AG04449 (cell line): Measurements from ENCODE around the gene BMI1.
"Not testable (repeated sequence)": the region's sequence is repeated elsewhere in the genome, so short reads cannot be mapped to it uniquely, and the experiment has no call there.

Source experiments
- CTCF ChIA-PET: fragments of 350-600 bp; formaldehyde crosslinking; extraction: SDS; loops from one replicate; lab custom pipeline; 2021; ENCODE audit warnings: antibody characterized with exemption; lab: Yijun Ruan, JAX
- POLR2A ChIA-PET: fragments of 400-600, 350-600 bp; formaldehyde crosslinking; extraction: SDS; loops from one replicate; lab custom pipeline; 2020; ENCODE audit warnings: antibody characterized with exemption, inconsistent platforms; lab: Yijun Ruan, JAX
- DNase-seq: peaks from one replicate; pipeline ENCODE4 v3.0.0-alpha.2; 2010; ENCODE audit warnings: low read depth, low spot score
- H3K4me3 ChIP-seq: 2 replicates; pipeline ENCODE4 v1.5.1; 2011; ENCODE audit warnings: low read depth, mild to moderate bottlenecking, control low read depth, low read length
- CTCF ChIP-seq: IDR thresholded peaks from one replicate; pipeline ENCODE4 v1.5.1; 2011; ENCODE audit warnings: mild to moderate bottlenecking, moderate library complexity, low read length, control low read depth, inconsistent platforms; ENCODE audit not compliant: insufficient read depth; ENCODE audit errors: missing control alignments

The BMI1 gene

GRCh38 chr10:22351131-22351703, 30.3 kb downstream of the BMI1 start:
- no peak overlapping the region for H3K4me3 ChIP-seq
- ChIA-PET CTCF (no interaction called here), POLR2A (no interaction called here)
- DNase-seq: no peak
- no peak for TF ChIP-seq CTCF

GRCh38 chr10:22356324-22356873, 35.5 kb downstream of the BMI1 start:
- POLR2A ChIA-PET: no interaction called here
- TF ChIP-seq CTCF: no peak

GRCh38 chr10:22357770-22358169, 36.9 kb downstream of the BMI1 start:
- POLR2A ChIA-PET, H3K4me3 ChIP-seq, CTCF ChIA-PET, DNase-seq: not testable (repeated sequence)

More at GRCh38 chr10:22356324-22356873, 35.5 kb downstream of the BMI1 start:
- H3K4me3 ChIP-seq: no peak overlapping the region
- DNase-seq: no peak
- CTCF ChIA-PET: no interaction called here

GRCh38 chr10:22363305-22363704, 42.4 kb downstream of the BMI1 start:
- CTCF ChIA-PET: no interaction called here
- TF ChIP-seq CTCF: no peak
- POLR2A ChIA-PET: no interaction called here

GRCh38 chr10:22364407-22365140, 43.7 kb downstream of the BMI1 start:
- ChIA-PET POLR2A (no interaction called here), CTCF (no interaction called here)
- H3K4me3 ChIP-seq: no peak overlapping the region
- no peak for DNase-seq
- TF ChIP-seq CTCF: no peak

More at GRCh38 chr10:22363305-22363704, 42.4 kb downstream of the BMI1 start:
- H3K4me3 ChIP-seq: no peak overlapping the region
- DNase-seq: no peak

GRCh38 chr10:22365233-22365632, 44.3 kb downstream of the BMI1 start:
- POLR2A ChIA-PET: no interaction called here
- no peak for TF ChIP-seq CTCF
- no peak overlapping the region for H3K4me3 ChIP-seq
- CTCF ChIA-PET: no interaction called here
- DNase-seq: no peak
